GM19099 (cell line): Measurements from ENCODE around the gene KCNA1.

Source experiments
- POLR2A ChIP-seq: IDR thresholded peaks from 3 replicates; pipeline ENCODE4 v1.6.1; 2011; ENCODE audit warnings: low read depth; ENCODE audit not compliant: insufficient read length; ENCODE audit errors: extremely low read depth

The KCNA1 gene

GRCh38 chr12:4943938-4944284 is 34.2 kb downstream of the KCNA1 start:
- no peak for TF ChIP-seq POLR2A

GRCh38 chr12:4947253-4947652 is 37.5 kb downstream of the KCNA1 start:
- no peak for TF ChIP-seq POLR2A

- no peak for TF ChIP-seq POLR2A
Measured at GRCh38 chr12:4951083-4951482, 41.4 kb downstream of the KCNA1 start.

- no peak for TF ChIP-seq POLR2A
Measured at GRCh38 chr12:4951601-4952000, 41.9 kb downstream of the KCNA1 start.

- TF ChIP-seq POLR2A, result no peak
Measured at GRCh38 chr12:4954621-4955354, 45.1 kb downstream of the KCNA1 start.

- TF ChIP-seq POLR2A, result no peak
Measured at GRCh38 chr12:4956054-4956453, 46.3 kb downstream of the KCNA1 start.

GRCh38 chr12:4956968-4957367 is 47.3 kb downstream of the KCNA1 start:
- no peak for TF ChIP-seq POLR2A

- no peak for TF ChIP-seq POLR2A
Measured at GRCh38 chr12:4957761-4958160, 48.1 kb downstream of the KCNA1 start.

GRCh38 chr12:4958697-4959375 is 49.1 kb downstream of the KCNA1 start:
- no peak for TF ChIP-seq POLR2A

GRCh38 chr12:4959381-4959780 is 49.7 kb downstream of the KCNA1 start:
- TF ChIP-seq POLR2A, result no peak

GRCh38 chr12:4960030-4960429 is 50.3 kb downstream of the KCNA1 start:
- TF ChIP-seq POLR2A, result no peak

- no peak for TF ChIP-seq POLR2A
Measured at GRCh38 chr12:4960547-4960946, 50.8 kb downstream of the KCNA1 start.

- no peak for TF ChIP-seq POLR2A
Measured at GRCh38 chr12:4961311-4961710, 51.6 kb downstream of the KCNA1 start.

GRCh38 chr12:4962539-4963486 is 53.1 kb downstream of the KCNA1 start:
- TF ChIP-seq POLR2A, result no peak
